ENCODE data around the gene HSPG2. TPM values are rescaled to one million over a fixed set of nuclear protein-coding genes. Genes with fewer than 3 reads are reported as not detected.
"Not testable (repeated sequence)": the region's sequence is repeated elsewhere in the genome, so short reads cannot be mapped to it uniquely, and the experiment has no call there.

The HSPG2 gene
- total and polyA plus RNA-seq, 8 donors = 50.4 to 164 (median 63.9) TPM

GRCh38 chr1:21946836-21947587, 9.9 kb upstream of the HSPG2 start:
- 74 to 75% methylated on average over 11 of the region's 11 CpGs for WGBS, 2 donors
- FAIRE-seq (no peak), DNase-seq (no peak), ATAC-seq (peak in 1 of 4 donors; percentile 26)
- no peaks in the 10 kb centered on the region for H3K4me1 ChIP-seq
- H3K36me3 ChIP-seq = no peaks in the 10 kb centered on the region
- TF ChIP-seq CTCF (IDR thresholded peaks at IDR 0.05) = no peak
- H3K27ac ChIP-seq = no peak overlapping the region
- no peak overlapping the region for H3K4me3 ChIP-seq
- intact Hi-C loops (cut with DNase I) = no loop called here
- no peaks in the 10 kb centered on the region for H3K27me3 ChIP-seq
- no peaks in the 10 kb centered on the region for H3K9me3 ChIP-seq

- H3K4me3 ChIP-seq = no peak overlapping the region
- TF ChIP-seq CTCF (IDR thresholded peaks at IDR 0.05) = no peak
- H3K36me3 ChIP-seq = no peaks in the 10 kb centered on the region
- H3K9me3 ChIP-seq = no peaks in the 10 kb centered on the region
- H3K27ac ChIP-seq = no peak overlapping the region
- intact Hi-C loops (cut with DNase I) = no loop called here
- peaks cover 0 to 3% (median 1%) of the 10 kb centered on the region in 3 donors for H3K4me1 ChIP-seq
- DNase-seq = no peak
- FAIRE-seq = no peak
- H3K27me3 ChIP-seq = no peaks in the 10 kb centered on the region
- ATAC-seq = no peak
- 59 to 80% methylated on average over 3 of the region's 3 CpGs for WGBS, 2 donors
These were observed 7.6 kb upstream of the HSPG2 start for GRCh38 chr1:21944733-21945073.

GRCh38 chr1:21942959-21943640, 6.0 kb upstream of the HSPG2 start:
- H3K4me1 ChIP-seq = peaks cover 6 to 11% (median 7%) of the 10 kb centered on the region in 3 donors
- DNase-seq; H3K9me3 ChIP-seq; FAIRE-seq; ATAC-seq; H3K27ac ChIP-seq; H3K36me3 ChIP-seq; H3K27me3 ChIP-seq; H3K4me3 ChIP-seq; intact Hi-C loops (cut with DNase I): not testable (repeated sequence)
- 74 to 76% methylated on average over 19 of the region's 19 CpGs for WGBS, 2 donors

- intact Hi-C loops (cut with DNase I) = no loop called here
- H3K27ac ChIP-seq = no peak overlapping the region
- no peak for DNase-seq
These were observed 5.4 kb upstream of the HSPG2 start for GRCh38 chr1:21942464-21942863.

GRCh38 chr1:21941370-21941769, 4.3 kb upstream of the HSPG2 start:
- 85 to 89% methylated on average over 5 of the region's 5 CpGs for WGBS, 2 donors
- FAIRE-seq = no peak
- no peak for ATAC-seq
- H3K36me3 ChIP-seq = no peaks in the 10 kb centered on the region
- intact Hi-C loops (cut with DNase I) = no loop called here
- TF ChIP-seq CTCF (IDR thresholded peaks at IDR 0.05) = no peak
- no peaks in the 10 kb centered on the region for H3K27me3 ChIP-seq
- peaks cover 6 to 11% (median 7%) of the 10 kb centered on the region in 3 donors for H3K4me1 ChIP-seq
- H3K4me3 ChIP-seq = no peak overlapping the region
- no peak overlapping the region for H3K27ac ChIP-seq
- no peaks in the 10 kb centered on the region for H3K9me3 ChIP-seq
- DNase-seq = no peak

More at GRCh38 chr1:21942464-21942863, 5.4 kb upstream of the HSPG2 start:
- Histone ChIP-seq H3K4me3 (no peak overlapping the region), H3K36me3 (no peaks in the 10 kb centered on the region), H3K9me3 (no peaks in the 10 kb centered on the region), H3K27me3 (no peaks in the 10 kb centered on the region), H3K4me1 (peaks cover 6 to 11% (median 7%) of the 10 kb centered on the region in 3 donors)
- TF ChIP-seq CTCF (IDR thresholded peaks at IDR 0.05) = no peak
- 81 to 87% methylated on average over 10 of the region's 10 CpGs for WGBS, 2 donors
- no peak for ATAC-seq
- FAIRE-seq = no peak

Measured in pancreas (tissue), 10 donors.